ENCODE measurements around the gene TBC1D24.
"Not testable (repeated sequence)": the region's sequence is repeated elsewhere in the genome, so short reads cannot be mapped to it uniquely, and the experiment has no call there.

- TF ChIP-seq POLR2A (IDR thresholded peaks at IDR 0.05; ENCODE audit: low read depth, low read length); POLR2AphosphoS5 (IDR thresholded peaks at IDR 0.05; ENCODE audit: low read depth, low read length); SPI1 (IDR thresholded peaks at IDR 0.05; ENCODE audit: low read depth, low read length); TAF1 (IDR thresholded peaks at IDR 0.05; ENCODE audit: low read depth, low read length); POU2F2 (IDR thresholded peaks at IDR 0.05; ENCODE audit: low read depth, low read length); PAX5 (IDR thresholded peaks at IDR 0.05; ENCODE audit: insufficient read depth, low read length, severe bottlenecking): not testable (repeated sequence)
Observed at GRCh38 chr16:2540912-2541311, 66.0 kb downstream of the TBC1D24 start.

All from GM12891 (cell line).